Keratinocyte (primary cell): ENCODE data around the gene ZNF524. TPM values are rescaled to one million over a fixed set of nuclear protein-coding genes. Genes with fewer than 3 reads are reported as not detected.

Experiments
- DNase-seq: peaks from one replicate; pipeline ENCODE4 v3.0.0-alpha.2; 2011; ENCODE audit warnings: low read depth, missing footprints, low spot score
- FAIRE-seq: peaks from 2 replicates; lab custom pipeline; 2011; peaks lifted over from hg19 to GRCh38; lab: Jason Lieb, UNC
- H2AFZ ChIP-seq: 2 replicates; pipeline ENCODE4 v1.6.0; 2012; ENCODE audit warnings: low read length, control low read depth, inconsistent platforms; ENCODE audit not compliant: control insufficient read depth
- H3K27ac ChIP-seq: 2 replicates; pipeline ENCODE4 v1.5.1; 2011; ENCODE audit warnings: low read length; ENCODE audit not compliant: control insufficient read depth, insufficient read depth
- H3K27me3 ChIP-seq: 3 replicates; pipeline ENCODE4 v1.6.0; 2011; ENCODE audit warnings: low read length; ENCODE audit not compliant: control insufficient read depth, insufficient read depth; ENCODE audit errors: extremely low read depth
- H3K36me3 ChIP-seq, 2 experiments: 2 replicates in 1 of 2; 3 replicates in 1 of 2; pipeline ENCODE4 v1.5.1; 2011; ENCODE audit warnings: low read length in 2 of 2, mild to moderate bottlenecking in 1 of 2; ENCODE audit not compliant: control insufficient read depth in 2 of 2, insufficient read depth in 2 of 2; ENCODE audit errors: extremely low read depth in 1 of 2
- H3K4me1 ChIP-seq: 3 replicates; pipeline ENCODE4 v1.5.1; 2011; ENCODE audit warnings: low read length; ENCODE audit not compliant: control insufficient read depth, insufficient read depth; ENCODE audit errors: extremely low read depth
- H3K4me2 ChIP-seq: 3 replicates; pipeline ENCODE4 v1.6.0; 2011; ENCODE audit warnings: low read depth, low read length; ENCODE audit not compliant: control insufficient read depth, insufficient read depth; ENCODE audit errors: extremely low read depth
- H3K4me3 ChIP-seq, 3 experiments: fragments of 200-600 bp in 1 of 3; sonication (generic) in 1 of 3; 2 replicates in 2 of 3; 3 replicates in 1 of 3; pipeline ENCODE4 v1.5.1; 2011 to 2016; ENCODE audit warnings: low read length in 3 of 3, mild to moderate bottlenecking in 3 of 3, control low read depth in 2 of 3, inconsistent platforms in 1 of 3, low read depth in 1 of 3, mixed read lengths in 1 of 3, mixed run types in 1 of 3, moderate library complexity in 1 of 3; ENCODE audit not compliant: control insufficient read depth in 2 of 3, insufficient read depth in 2 of 3; ENCODE audit errors: extremely low read depth in 1 of 3
- H3K79me2 ChIP-seq: 2 replicates; pipeline ENCODE4 v1.6.0; 2012; ENCODE audit warnings: low read length; ENCODE audit not compliant: control insufficient read depth, insufficient read depth
- H3K9ac ChIP-seq: 3 replicates; pipeline ENCODE4 v1.6.0; 2011; ENCODE audit warnings: low read length; ENCODE audit not compliant: control insufficient read depth, insufficient read depth; ENCODE audit errors: extremely low read depth
- H3K9me1 ChIP-seq: 3 replicates; pipeline ENCODE4 v1.6.0; 2011; ENCODE audit warnings: low read length; ENCODE audit not compliant: control insufficient read depth, insufficient read depth; ENCODE audit errors: extremely low read depth
- H3K9me3 ChIP-seq: 2 replicates; pipeline ENCODE4 v1.5.1; 2012; ENCODE audit warnings: low read depth, low read length; ENCODE audit not compliant: control insufficient read depth
- H4K20me1 ChIP-seq: 3 replicates; pipeline ENCODE4 v1.6.0; 2011; ENCODE audit warnings: low read length; ENCODE audit not compliant: control insufficient read depth, insufficient read depth; ENCODE audit errors: extremely low read depth
- CTCF ChIP-seq, 3 experiments: IDR thresholded peaks in 1 of 3; conservative IDR thresholded peaks in 1 of 3; optimal IDR thresholded peaks in 1 of 3; 2 replicates in 2 of 3; 3 replicates in 1 of 3; pipeline versions ENCODE3 to v1.5.1; 2011; ENCODE audit warnings: low read length in 3 of 3, mild to moderate bottlenecking in 3 of 3, moderate library complexity in 2 of 3, control low read depth in 1 of 3, inconsistent platforms in 1 of 3; ENCODE audit not compliant: insufficient read depth in 2 of 3; ENCODE audit errors: extremely low read depth in 1 of 3
- EZH2 ChIP-seq: IDR thresholded peaks from one replicate; pipeline ENCODE4 v1.6.1; 2012; ENCODE audit warnings: inconsistent platforms, mild to moderate bottlenecking, low read length, moderate library complexity
- dilution Hi-C: fragments of 300-500 bp; cut with MboI; formaldehyde crosslinking; loops from one replicate; pipeline ENCODE4 v1.7.0; 2020; ENCODE audit warnings: low sequenced_read_pairs; ENCODE audit not compliant: extremely low pct_ligation_motif_present
- polyA plus RNA-seq, 5 experiments: library from polyadenylated mRNA; depleted of rRNA in 3 of 5; stranded (reverse) in 3 of 5; stranded (forward) in 1 of 5; unstranded in 1 of 5; fragments of >200 nt; gene quantifications; 1 replicate in 1 of 5; 2 replicates in 3 of 5; 3 replicates in 1 of 5; pipeline versions ENCODE4 v1.2.1 to v1.2.3, GENCODE V29; 2011 to 2012; ENCODE audit warnings: missing spikeins in 2 of 5, low read depth in 1 of 5, low replicate concordance in 1 of 5

Gene ZNF524
- polyA plus RNA-seq, 1 donor (not counting 4 experiments of a cell fraction or from before 2014, with no cell fraction given), result 2.6 TPM

DNA sequence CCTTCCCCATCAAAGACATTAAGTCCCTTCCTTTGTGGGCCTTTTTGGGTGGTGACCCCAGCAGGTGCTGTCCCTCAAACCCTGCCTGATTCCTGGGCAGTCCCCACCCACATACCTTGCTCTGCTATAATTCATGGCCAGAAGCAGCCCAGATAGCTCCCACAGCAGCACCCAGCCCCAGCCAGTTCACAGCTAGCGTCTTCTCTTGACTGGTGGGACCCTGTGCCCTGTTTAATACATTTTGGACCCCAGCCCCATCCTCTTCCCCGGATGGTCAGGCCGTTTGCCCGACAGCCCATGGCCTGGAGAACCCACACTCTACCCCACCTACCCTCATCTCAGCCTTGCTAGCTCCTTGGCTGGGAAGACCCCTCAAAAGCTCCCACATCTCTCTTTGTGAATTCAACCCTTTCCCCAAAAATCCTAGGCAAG lies 50.1 kb downstream of the ZNF524 start:
- no peaks in the 10 kb centered on the region for H3K9me1 ChIP-seq
- H3K4me2 ChIP-seq, result no peak overlapping the region
- DNase-seq, result no peak
- no peak overlapping the region for H3K4me3 ChIP-seq
- H4K20me1 ChIP-seq, result no peaks in the 10 kb centered on the region
- dilution Hi-C loops, result no loop called here
- no peak overlapping the region for H3K27ac ChIP-seq
- no peaks in the 10 kb centered on the region for H3K27me3 ChIP-seq
- peaks cover 11% of the 10 kb centered on the region for H3K4me1 ChIP-seq
- no peak overlapping the region for H3K9ac ChIP-seq
- TF ChIP-seq EZH2, result no peak
- no peak for TF ChIP-seq CTCF (optimal IDR thresholded peaks at IDR 0.05 in 1 of 3, IDR thresholded peaks at IDR 0.05 in 1 of 3, conservative IDR thresholded peaks at IDR 0.05 in 1 of 3; ENCODE audit: extremely low read depth in 1 of 3, insufficient read depth in 2 of 3, low read length in 3 of 3)
- H3K36me3 ChIP-seq, result peaks cover 6 to 7% of the 10 kb centered on the region in 2 experiments
- no peaks in the 10 kb centered on the region for H3K9me3 ChIP-seq
- no peak for FAIRE-seq
- no peak overlapping the region for H2AFZ ChIP-seq
- H3K79me2 ChIP-seq, result peaks cover 11% of the 10 kb centered on the region

GRCh38 chr19:55650602-55651230 lies 50.6 kb downstream of the ZNF524 start:
- H4K20me1 ChIP-seq, result no peaks in the 10 kb centered on the region
- no peak overlapping the region for H3K4me3 ChIP-seq
- H2AFZ ChIP-seq, result no peak overlapping the region
- H3K4me2 ChIP-seq, result no peak overlapping the region
- H3K9ac ChIP-seq, result no peak overlapping the region
- no peak for DNase-seq
- H3K79me2 ChIP-seq, result peaks cover 11% of the 10 kb centered on the region
- peaks cover 2 to 3% of the 10 kb centered on the region in 2 experiments for H3K36me3 ChIP-seq
- no peak for TF ChIP-seq CTCF (optimal IDR thresholded peaks at IDR 0.05 in 1 of 3, IDR thresholded peaks at IDR 0.05 in 1 of 3, conservative IDR thresholded peaks at IDR 0.05 in 1 of 3; ENCODE audit: extremely low read depth in 1 of 3, insufficient read depth in 2 of 3, low read length in 3 of 3)
- H3K4me1 ChIP-seq, result peaks cover 11% of the 10 kb centered on the region
- H3K27me3 ChIP-seq, result no peaks in the 10 kb centered on the region
- H3K9me1 ChIP-seq, result no peaks in the 10 kb centered on the region
- no peak overlapping the region for H3K27ac ChIP-seq
- dilution Hi-C loops, result no loop called here
- no peaks in the 10 kb centered on the region for H3K9me3 ChIP-seq
- FAIRE-seq, result no peak
